Natural killer cell treated with Interleukin-12 subunit alpha and Interleukin-12 subunit beta and Interleukin-15 and Interleukin-18, amount 100 ng/mL, for 72 hours (primary cell): ENCODE results near the gene FMNL3. TPM values are rescaled to one million over a fixed set of nuclear protein-coding genes. Genes with fewer than 3 reads are reported as not detected.

Experiments
- ATAC-seq, 2 donors: fragments of 150-1000 bp; cut with Tn5 transposase in 1 of 2; sonication (Bioruptor Pico), chemical (Tn5 transposase) in 1 of 2; 2 replicates each; pipeline ENCODE4 v1.10.0; 2021
- DNase-seq: peaks from one replicate; pipeline ENCODE4 v3.0.0; 2022; ENCODE audit warnings: low spot score
- H3K27ac Mint-ChIP-seq, 2 donors: 1 replicate in 1 of 2; 2 replicates in 1 of 2; pipeline ENCODE4 v1.8.0; 2022; ENCODE audit warnings: mixed read lengths in 2 of 2, mild to moderate bottlenecking in 1 of 2, moderate library complexity in 1 of 2
- H3K27me3 Mint-ChIP-seq, 2 donors: 1 replicate in 1 of 2; 2 replicates in 1 of 2; pipeline ENCODE4 v1.8.0; 2022; ENCODE audit warnings: mixed read lengths in 2 of 2
- H3K36me3 Mint-ChIP-seq: one replicate; pipeline ENCODE4 v1.8.0; 2022; ENCODE audit warnings: mixed read lengths
- H3K4me1 Mint-ChIP-seq, 2 donors: 1 replicate in 1 of 2; 2 replicates in 1 of 2; pipeline ENCODE4 v1.8.0; 2022; ENCODE audit warnings: low read depth in 2 of 2, mixed read lengths in 2 of 2, mild to moderate bottlenecking in 1 of 2
- H3K4me3 Mint-ChIP-seq: one replicate; pipeline ENCODE4 v1.8.0; 2022; ENCODE audit warnings: mixed read lengths
- H3K9me3 Mint-ChIP-seq: 2 replicates; pipeline ENCODE4 v1.8.0; 2022; ENCODE audit warnings: mixed read lengths
- total RNA-seq, 2 donors: library from RNA; stranded (reverse); gene quantifications; one replicate each; pipeline ENCODE4 v1.2.3, GENCODE V29; 2022

The FMNL3 gene
- total RNA-seq, 2 donors from 2014 or later: 86.9 to 123 TPM

- H3K27me3 Mint-ChIP-seq: no peaks in the 10 kb centered on the region
- DNase-seq (no peak), ATAC-seq (no peak)
- H3K27ac Mint-ChIP-seq: peak overlapping the region; percentile 60 to 84
- no peaks in the 10 kb centered on the region for H3K9me3 Mint-ChIP-seq
- peaks cover 21 to 33% of the 10 kb centered on the region in 2 donors for H3K4me1 Mint-ChIP-seq
- H3K4me3 Mint-ChIP-seq: no peak overlapping the region
- peaks cover 5% of the 10 kb centered on the region for H3K36me3 Mint-ChIP-seq
Observed at GRCh38 chr12:49647827-49648711, 59.1 kb downstream of the FMNL3 start.

DNA sequence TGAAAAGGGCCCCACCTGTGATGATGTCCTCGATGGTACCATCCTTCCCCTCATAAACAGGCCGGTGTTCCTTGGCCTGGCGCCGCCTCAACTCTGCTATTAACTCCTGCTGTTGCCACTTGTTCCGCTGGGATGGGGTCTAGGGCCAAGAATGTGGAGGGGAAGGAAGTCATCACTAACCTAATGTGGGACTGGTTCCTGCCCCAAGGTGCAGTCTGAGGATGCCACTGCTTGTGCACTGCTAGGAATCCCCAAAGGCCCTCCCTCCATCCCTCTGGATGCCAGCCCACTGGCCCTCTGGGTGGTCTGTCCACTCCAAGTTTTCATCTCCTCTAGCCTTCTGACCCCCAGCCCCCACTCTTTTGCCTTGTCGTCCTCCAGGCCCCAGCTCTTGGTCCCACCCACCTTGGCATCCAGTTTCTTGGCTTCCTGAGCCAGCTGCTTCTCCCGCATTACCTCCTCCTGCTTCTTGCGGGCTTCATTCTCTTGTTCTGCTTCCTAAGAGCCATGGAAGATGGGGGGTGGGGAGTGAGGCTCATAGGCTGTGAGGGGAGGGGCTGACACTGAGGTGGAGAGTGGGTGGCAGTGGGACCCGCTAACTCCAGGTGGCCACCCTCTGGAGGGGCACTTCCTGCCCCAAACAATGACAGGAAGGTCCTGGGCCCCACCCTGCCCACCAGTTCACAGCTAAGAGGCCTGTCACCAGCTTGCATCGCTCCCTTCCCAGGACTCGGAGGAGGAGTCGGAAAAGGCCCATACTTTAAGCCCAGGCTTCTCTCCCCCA lies 60.1 kb downstream of the FMNL3 start:
- Mint-ChIP-seq H3K4me3 (no peak overlapping the region), H3K9me3 (no peaks in the 10 kb centered on the region), H3K27me3 (no peaks in the 10 kb centered on the region), H3K27ac (peak overlapping the region; percentile 60 to 87), H3K36me3 (no peaks in the 10 kb centered on the region), H3K4me1 (peaks cover 21 to 33% of the 10 kb centered on the region in 2 donors)
- DNase-seq (no peak), ATAC-seq (no peak)

- no peaks in the 10 kb centered on the region for H3K36me3 Mint-ChIP-seq
- H3K4me3 Mint-ChIP-seq: no peak overlapping the region
- no peaks in the 10 kb centered on the region for H3K27me3 Mint-ChIP-seq
- H3K4me1 Mint-ChIP-seq: peaks cover 21 to 33% of the 10 kb centered on the region in 2 donors
- H3K9me3 Mint-ChIP-seq: no peaks in the 10 kb centered on the region
- ATAC-seq (no peak), DNase-seq (no peak)
- peak overlapping the region; percentile 53 to 87 for H3K27ac Mint-ChIP-seq
Observed at GRCh38 chr12:49646331-49646830, 60.8 kb downstream of the FMNL3 start.

DNA sequence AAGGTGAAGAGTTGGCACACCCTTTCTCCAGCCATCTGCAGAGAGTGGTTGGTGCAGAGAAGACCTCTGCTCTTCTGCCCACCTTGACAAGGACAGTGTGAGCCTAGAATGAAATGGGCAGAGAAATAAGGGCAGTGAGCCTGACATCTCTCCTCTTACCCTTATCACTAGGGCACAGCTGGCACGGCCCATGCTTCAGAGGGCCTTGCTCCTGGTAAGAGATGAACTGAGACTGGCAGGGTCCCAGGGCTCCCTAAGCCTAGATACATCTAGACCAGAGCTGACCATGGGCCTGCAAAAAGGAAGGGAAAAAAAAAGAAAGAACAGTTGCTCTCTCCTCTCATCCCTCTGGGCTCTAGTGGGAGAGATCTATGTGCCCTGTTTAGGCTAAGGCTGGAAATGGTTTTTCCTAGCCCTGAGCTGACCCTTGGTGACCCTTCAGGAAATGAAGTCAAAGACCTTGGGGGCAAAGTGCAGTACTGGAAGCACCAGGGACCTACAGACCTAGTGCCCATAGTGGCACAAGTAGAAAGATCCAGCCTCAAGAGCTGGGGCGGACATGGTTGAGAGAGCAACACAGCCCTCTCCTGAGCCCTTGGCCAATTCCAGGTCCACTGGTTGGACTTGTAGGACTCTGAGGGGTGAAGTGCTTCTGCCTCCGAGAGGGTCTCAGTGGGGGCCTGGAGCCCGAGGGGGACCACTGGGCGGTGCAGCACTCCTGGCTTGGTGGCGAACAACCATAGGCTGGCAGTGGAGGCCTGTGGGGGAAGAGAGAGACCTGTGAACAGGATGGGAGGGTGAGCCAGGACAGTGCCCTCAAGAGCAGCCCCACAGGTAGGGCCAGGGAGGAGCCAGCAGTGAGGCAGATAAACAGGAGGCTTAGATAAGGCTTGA lies 61.8 kb downstream of the FMNL3 start:
- peak overlapping the region; percentile 53 to 87 for H3K27ac Mint-ChIP-seq
- no peaks in the 10 kb centered on the region for H3K27me3 Mint-ChIP-seq

GRCh38 chr12:49644620-49644994 lies 62.6 kb downstream of the FMNL3 start:
- ATAC-seq (peak; percentile 85 to 86), DNase-seq (peak; percentile 65)
- H3K9me3 Mint-ChIP-seq: no peaks in the 10 kb centered on the region
- H3K4me3 Mint-ChIP-seq: no peak overlapping the region
- peak overlapping the region; percentile 53 to 87 for H3K27ac Mint-ChIP-seq
- H3K4me1 Mint-ChIP-seq: peaks cover 21 to 31% of the 10 kb centered on the region in 2 donors
- H3K27me3 Mint-ChIP-seq: no peaks in the 10 kb centered on the region
- no peaks in the 10 kb centered on the region for H3K36me3 Mint-ChIP-seq

More for the DNA sequence above, 61.8 kb downstream of the FMNL3 start:
- DNase-seq: peak; percentile 3
- no peak for ATAC-seq
- no peak overlapping the region for H3K4me3 Mint-ChIP-seq
- no peaks in the 10 kb centered on the region for H3K36me3 Mint-ChIP-seq
- no peaks in the 10 kb centered on the region for H3K9me3 Mint-ChIP-seq
- H3K4me1 Mint-ChIP-seq: peaks cover 21 to 33% of the 10 kb centered on the region in 2 donors

DNA sequence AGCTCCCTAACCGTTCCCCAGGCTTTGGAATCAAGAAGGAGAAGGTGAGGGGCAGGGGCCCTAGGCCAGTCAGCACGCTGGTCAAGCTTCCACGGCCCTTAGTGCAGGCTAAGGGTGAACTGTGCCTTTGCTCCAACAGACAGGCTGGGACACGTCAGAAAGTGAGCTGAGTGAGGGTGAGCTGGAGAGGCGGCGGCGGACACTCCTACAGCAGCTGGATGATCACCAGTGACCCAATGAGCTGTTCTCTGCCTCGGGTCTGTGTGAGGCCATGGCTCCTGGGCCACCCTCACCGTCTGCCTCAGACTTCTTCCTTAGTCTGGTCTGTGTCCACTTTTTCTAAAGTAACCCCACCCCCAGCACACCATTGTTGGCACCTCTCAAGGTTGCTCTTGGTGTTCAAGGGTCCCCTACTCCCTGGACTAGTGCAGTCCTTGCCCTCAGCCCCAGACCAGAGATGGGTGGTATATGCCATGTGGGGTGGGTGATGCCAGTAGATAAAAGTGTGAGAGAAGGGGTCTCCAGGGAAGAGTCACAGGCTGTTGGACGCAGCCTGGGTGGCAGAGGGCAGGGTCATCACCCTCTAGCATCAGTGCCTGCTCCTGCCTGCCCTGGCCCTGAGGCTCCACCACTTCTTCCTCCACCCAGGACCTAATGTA lies 63.1 kb downstream of the FMNL3 start:
- Mint-ChIP-seq H3K27me3 (no peaks in the 10 kb centered on the region), H3K27ac (peak overlapping the region; percentile 53 to 87), H3K4me3 (no peak overlapping the region), H3K36me3 (no peaks in the 10 kb centered on the region), H3K4me1 (peaks cover 21 to 31% of the 10 kb centered on the region in 2 donors), H3K9me3 (no peaks in the 10 kb centered on the region)
- DNase-seq (peak; percentile 55), ATAC-seq (no peak)

GRCh38 chr12:49643135-49643534 lies 64.1 kb downstream of the FMNL3 start:
- peak overlapping the region in 1 of 2 donors; percentile 40 for H3K27ac Mint-ChIP-seq
- ATAC-seq: no peak
- H3K4me1 Mint-ChIP-seq: peaks cover 18 to 24% of the 10 kb centered on the region in 2 donors
- H3K4me3 Mint-ChIP-seq: no peak overlapping the region
- H3K36me3 Mint-ChIP-seq: no peaks in the 10 kb centered on the region
- no peak for DNase-seq
- H3K27me3 Mint-ChIP-seq: no peaks in the 10 kb centered on the region
- no peaks in the 10 kb centered on the region for H3K9me3 Mint-ChIP-seq

GRCh38 chr12:49642370-49642802 lies 64.8 kb downstream of the FMNL3 start:
- Mint-ChIP-seq H3K36me3 (no peaks in the 10 kb centered on the region), H3K9me3 (no peaks in the 10 kb centered on the region), H3K4me3 (no peak overlapping the region), H3K4me1 (peaks cover 16 to 28% of the 10 kb centered on the region in 2 donors), H3K27ac (no peak overlapping the region), H3K27me3 (no peaks in the 10 kb centered on the region)
- DNase-seq: peak; percentile 16
- ATAC-seq: no peak

DNA sequence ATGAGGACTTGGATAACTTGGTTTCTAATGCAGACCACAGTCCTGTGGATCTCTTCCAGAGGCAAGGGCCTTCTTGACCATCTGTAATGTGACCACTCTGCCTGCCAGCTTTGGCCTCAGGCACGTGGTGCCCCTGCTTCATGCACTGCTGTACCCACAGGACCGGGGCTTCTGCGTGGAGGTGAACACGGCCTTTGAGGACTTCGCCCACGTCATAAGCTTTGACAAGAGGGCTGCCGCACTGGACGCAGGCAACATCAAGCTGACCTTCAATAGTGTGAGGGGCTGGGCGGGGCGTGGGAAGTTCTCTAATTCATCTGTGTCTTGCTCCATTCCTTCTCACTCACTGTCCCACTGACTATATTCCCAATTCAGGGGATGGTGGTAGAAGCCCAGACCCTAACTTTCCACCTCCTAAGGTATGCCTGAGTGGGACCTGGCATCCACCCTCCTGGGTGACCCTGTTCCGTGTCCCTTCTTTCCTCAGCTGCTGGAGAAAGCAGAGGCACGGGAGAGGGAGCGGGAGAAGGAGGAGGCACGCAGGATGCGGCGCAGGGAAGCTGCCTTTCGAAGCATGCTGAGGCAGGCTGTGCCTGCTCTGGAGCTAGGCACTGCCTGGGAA lies 65.3 kb downstream of the FMNL3 start:
- no peaks in the 10 kb centered on the region for H3K27me3 Mint-ChIP-seq
- no peak overlapping the region for H3K4me3 Mint-ChIP-seq
- no peaks in the 10 kb centered on the region for H3K9me3 Mint-ChIP-seq
- H3K36me3 Mint-ChIP-seq: no peaks in the 10 kb centered on the region
- no peak for ATAC-seq
- H3K4me1 Mint-ChIP-seq: peaks cover 22 to 34% of the 10 kb centered on the region in 2 donors
- peak; percentile 20 for DNase-seq
- no peak overlapping the region for H3K27ac Mint-ChIP-seq

DNA sequence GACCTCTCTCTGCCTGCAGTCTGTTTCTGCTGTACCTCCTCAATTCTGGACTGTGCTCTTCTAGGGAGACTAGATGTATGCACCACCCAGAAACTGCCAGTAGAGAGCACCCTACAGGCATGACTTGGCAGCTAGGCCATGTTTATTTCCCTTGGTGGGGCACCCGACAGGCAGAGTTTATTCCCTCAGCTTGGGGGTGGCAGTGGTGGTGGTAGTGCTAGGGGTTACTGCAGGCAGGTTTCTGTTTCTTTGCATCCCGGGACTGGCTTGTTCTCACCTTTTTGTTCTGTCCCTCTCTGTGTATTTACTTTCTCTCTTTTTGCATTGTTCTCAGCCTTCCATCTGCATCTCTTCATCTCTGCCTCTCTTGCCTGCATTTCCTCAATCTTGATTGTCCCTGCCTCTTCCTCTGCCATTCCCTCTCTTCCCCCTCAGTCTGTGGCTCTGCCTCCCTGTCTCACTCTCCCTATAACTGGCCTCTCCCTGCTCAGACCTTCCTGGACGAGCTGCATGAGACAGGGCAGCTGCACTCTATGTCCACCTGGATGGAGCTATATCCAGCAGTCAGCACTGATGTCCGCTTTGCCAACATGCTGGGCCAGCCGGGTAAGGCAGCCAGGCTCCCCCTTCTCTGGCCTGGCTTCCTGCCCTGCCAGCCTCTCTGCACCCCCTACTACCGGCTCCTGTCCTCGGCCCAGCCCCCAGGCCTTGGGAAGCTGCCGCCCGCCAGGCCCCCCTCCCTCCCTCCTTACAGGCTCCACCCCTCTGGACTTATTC lies 70.0 kb downstream of the FMNL3 start:
- Mint-ChIP-seq H3K4me1 (peaks cover 18 to 38% of the 10 kb centered on the region in 2 donors), H3K27ac (peak overlapping the region in 1 of 2 donors; percentile 9), H3K4me3 (no peak overlapping the region), H3K9me3 (no peaks in the 10 kb centered on the region), H3K36me3 (no peaks in the 10 kb centered on the region), H3K27me3 (no peaks in the 10 kb centered on the region)
- no peak for DNase-seq
- peak; percentile 70 to 74 for ATAC-seq

- no peak for DNase-seq
Observed at GRCh38 chr12:49636574-49636973, 70.6 kb downstream of the FMNL3 start.

DNA sequence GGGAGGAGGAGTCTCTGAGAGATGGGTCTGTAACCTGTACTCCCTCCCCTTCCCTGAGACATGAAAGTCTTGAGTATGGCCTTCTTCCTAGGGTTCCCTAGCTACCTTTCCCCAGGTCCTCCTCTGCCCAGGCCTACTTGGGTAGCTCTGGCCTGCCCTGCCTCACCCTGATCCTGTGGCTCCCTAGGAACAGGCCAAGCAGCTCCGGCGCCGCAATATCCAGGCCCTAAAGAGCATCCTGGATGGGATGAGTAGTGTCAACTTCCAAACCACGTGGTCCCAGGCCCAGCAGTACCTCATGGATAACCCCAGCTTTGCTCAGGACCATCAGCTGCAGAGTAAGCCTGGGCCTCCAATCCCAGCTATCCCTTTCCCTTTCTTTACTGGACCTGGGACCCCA lies 71.5 kb downstream of the FMNL3 start:
- ATAC-seq (no peak), DNase-seq (no peak)
- peak overlapping the region in 1 of 2 donors; percentile 30 for H3K27ac Mint-ChIP-seq
- H3K27me3 Mint-ChIP-seq: no peaks in the 10 kb centered on the region
- no peaks in the 10 kb centered on the region for H3K9me3 Mint-ChIP-seq
- no peak overlapping the region for H3K4me3 Mint-ChIP-seq
- no peaks in the 10 kb centered on the region for H3K36me3 Mint-ChIP-seq
- peaks cover 18 to 38% of the 10 kb centered on the region in 2 donors for H3K4me1 Mint-ChIP-seq

More at GRCh38 chr12:49636574-49636973, 70.6 kb downstream of the FMNL3 start:
- H3K36me3 Mint-ChIP-seq: no peaks in the 10 kb centered on the region
- no peaks in the 10 kb centered on the region for H3K27me3 Mint-ChIP-seq
- no peak overlapping the region for H3K4me3 Mint-ChIP-seq
- no peak for ATAC-seq
- no peaks in the 10 kb centered on the region for H3K9me3 Mint-ChIP-seq
- peaks cover 18 to 38% of the 10 kb centered on the region in 2 donors for H3K4me1 Mint-ChIP-seq
- peak overlapping the region in 1 of 2 donors; percentile 9 for H3K27ac Mint-ChIP-seq
